DND-41 (cell line): ENCODE measurements around the gene PCDHGA1.

ENCODE experiments used
- ATAC-seq: fragments of 200-7000 bp; cut with Tn5 transposase; 3 replicates; pipeline ENCODE4 v1.9.1; 2021; ENCODE audit warnings: low read depth; ENCODE audit not compliant: insufficient read depth
- DNase-seq: peaks from one replicate; pipeline ENCODE4 v3.0.0-alpha.2; 2020
- H2AFZ ChIP-seq: 2 replicates; pipeline ENCODE4 v1.6.0; 2012; ENCODE audit warnings: low read depth, low read length
- H3K27ac ChIP-seq: 2 replicates; pipeline ENCODE4 v1.5.1; 2012; ENCODE audit warnings: low read length, inconsistent platforms
- H3K27me3 ChIP-seq: fragments of 200-600 bp; sonication (generic); 2 replicates; pipeline ENCODE4 v1.6.0; 2012; ENCODE audit warnings: low read length, mild to moderate bottlenecking, inconsistent platforms; ENCODE audit not compliant: insufficient read depth, poor library complexity
- H3K36me3 ChIP-seq: 2 replicates; pipeline ENCODE4 v1.5.1; 2012; ENCODE audit warnings: low read length, inconsistent platforms; ENCODE audit not compliant: insufficient read depth
- H3K4me1 ChIP-seq: 2 replicates; pipeline ENCODE4 v1.5.1; 2012; ENCODE audit warnings: mild to moderate bottlenecking, low read length; ENCODE audit not compliant: insufficient read depth
- H3K4me2 ChIP-seq: 2 replicates; pipeline ENCODE4 v1.6.0; 2012; ENCODE audit warnings: mild to moderate bottlenecking, moderate library complexity, low read length, inconsistent platforms; ENCODE audit not compliant: insufficient read depth
- H3K4me3 ChIP-seq, 2 experiments: fragments of 200-600 bp in 1 of 2; shearing (Covaris generic) in 1 of 2; 2 replicates each; pipeline ENCODE4 v1.5.1; 2012 to 2016; ENCODE audit warnings: inconsistent platforms in 2 of 2, low read length in 2 of 2, mild to moderate bottlenecking in 2 of 2, low read depth in 1 of 2, moderate library complexity in 1 of 2
- H3K79me2 ChIP-seq: 2 replicates; pipeline ENCODE4 v1.6.0; 2012; ENCODE audit warnings: low read length, inconsistent platforms; ENCODE audit not compliant: insufficient read depth
- H3K9ac ChIP-seq: 2 replicates; pipeline ENCODE4 v1.6.0; 2012; ENCODE audit warnings: low read depth, mild to moderate bottlenecking, inconsistent platforms, low read length, moderate library complexity
- H3K9me3 ChIP-seq: 2 replicates; pipeline ENCODE4 v1.5.1; 2012; ENCODE audit warnings: low read length, moderate library complexity, mild to moderate bottlenecking, inconsistent platforms; ENCODE audit not compliant: insufficient read depth, severe bottlenecking
- H4K20me1 ChIP-seq: 2 replicates; pipeline ENCODE4 v1.6.0; 2012; ENCODE audit warnings: low read length; ENCODE audit not compliant: insufficient read depth
- CTCF ChIP-seq: IDR thresholded peaks from 2 replicates; pipeline ENCODE4 v1.5.1; 2012; ENCODE audit warnings: borderline replicate concordance, low read length, moderate library complexity, mild to moderate bottlenecking; ENCODE audit not compliant: poor library complexity, severe bottlenecking; ENCODE audit errors: extremely low read depth
- EZH2 ChIP-seq: IDR thresholded peaks from 3 replicates; pipeline ENCODE4 v1.6.1; 2012; ENCODE audit warnings: borderline replicate concordance, low read depth, mild to moderate bottlenecking, moderate library complexity, low read length, inconsistent platforms; ENCODE audit not compliant: severe bottlenecking

Gene PCDHGA1

GRCh38 chr5:141363952-141364660 lies 33.8 kb downstream of the PCDHGA1 start, which contains the start of gene PCDHGA5:
Gene PCDHGA5 (plus strand): TSS chr5:141364162. CDS start chr5:141364331, 169 bp downstream.
- Histone ChIP-seq H3K36me3 (no peaks in the 10 kb centered on the region), H3K27ac (no peak within 1 kb of the TSS), H3K9me3 (no peaks in the 10 kb centered on the region), H3K79me2 (no peaks in the 10 kb centered on the region), H4K20me1 (no peaks in the 10 kb centered on the region), H3K4me2 (no peak within 1 kb of the TSS), H3K27me3 (no peaks in the 10 kb centered on the region), H3K9ac (no peak within 1 kb of the TSS), H3K4me3 (no peak within 1 kb of the TSS), H2AFZ (no peak within 1 kb of the TSS), H3K4me1 (peaks cover 3% of the 10 kb centered on the region; the same call in 1 of the 2 replicates)
- no peak for ATAC-seq
- TF ChIP-seq EZH2: no peak
- peak; percentile 8 for TF ChIP-seq CTCF
- no peak for DNase-seq

GRCh38 chr5:141366016-141366896 lies 35.9 kb downstream of the PCDHGA1 start:
- Histone ChIP-seq H3K4me3 (no peak overlapping the region), H2AFZ (no peak overlapping the region), H3K27ac (no peak overlapping the region), H3K36me3 (no peaks in the 10 kb centered on the region), H3K4me2 (no peak overlapping the region), H3K27me3 (peaks cover 4% of the 10 kb centered on the region), H3K9me3 (no peaks in the 10 kb centered on the region), H3K79me2 (no peaks in the 10 kb centered on the region), H3K4me1 (no peaks in the 10 kb centered on the region), H4K20me1 (no peaks in the 10 kb centered on the region), H3K9ac (no peak overlapping the region)
- no peak for DNase-seq
- ATAC-seq: no peak
- no peak for TF ChIP-seq EZH2
- no peak for TF ChIP-seq CTCF

GRCh38 chr5:141369994-141370848 lies 39.9 kb downstream of the PCDHGA1 start, which contains the start of gene PCDHGB3:
Gene PCDHGB3 (plus strand): TSS chr5:141370242. CDS start chr5:141370395, 153 bp downstream.
- H3K9me3 ChIP-seq: no peaks in the 10 kb centered on the region
- H3K27ac ChIP-seq: no peak within 1 kb of the TSS
- H3K9ac ChIP-seq: no peak within 1 kb of the TSS
- DNase-seq: no peak
- H2AFZ ChIP-seq: no peak within 1 kb of the TSS
- H3K27me3 ChIP-seq: peaks cover 4% of the 10 kb centered on the region
- H3K79me2 ChIP-seq: no peaks in the 10 kb centered on the region
- no peak for ATAC-seq
- no peak within 1 kb of the TSS for H3K4me3 ChIP-seq
- TF ChIP-seq CTCF: no peak
- H4K20me1 ChIP-seq: no peaks in the 10 kb centered on the region
- no peaks in the 10 kb centered on the region for H3K36me3 ChIP-seq
- no peaks in the 10 kb centered on the region for H3K4me1 ChIP-seq
- no peak within 1 kb of the TSS for H3K4me2 ChIP-seq
